Stimulated activated CD4-positive, alpha-beta T cell treated with anti-CD3 and anti-CD28 coated beads, Interleukin-2, amount 100 ng/mL, for 48 hours (primary cell): Measurements from ENCODE around the gene RAD51D.
"Not testable (repeated sequence)": the region's sequence is repeated elsewhere in the genome, so short reads cannot be mapped to it uniquely, and the experiment has no call there.

Source experiments
- DNase-seq, 2 donors: peaks; one replicate each; pipeline ENCODE4 v3.0.0-alpha.2; 2020

RAD51D gene

GRCh38 chr17:35064516-35065215 lies 55.0 kb downstream of the RAD51D start:
- no peak for DNase-seq

GRCh38 chr17:35063514-35064223 lies 56.0 kb downstream of the RAD51D start, which contains the start of gene RFFL:
TSS of gene RFFL (minus strand) at chr17:35063707. CDS start at chr17:35026553, 37,154 bp downstream.
- peak; percentile 71 to 75 for DNase-seq

GRCh38 chr17:35062308-35062707 lies 57.4 kb downstream of the RAD51D start:
- no peak for DNase-seq

- no peak for DNase-seq
Observed at GRCh38 chr17:35057332-35057915, 62.2 kb downstream of the RAD51D start.

GRCh38 chr17:35056013-35056412 lies 63.6 kb downstream of the RAD51D start:
- DNase-seq, result no peak

- DNase-seq, result no peak
Observed at GRCh38 chr17:35053204-35053603, 66.5 kb downstream of the RAD51D start.

GRCh38 chr17:35052780-35053179 lies 66.9 kb downstream of the RAD51D start:
- no peak for DNase-seq

GRCh38 chr17:35052241-35052610 lies 67.4 kb downstream of the RAD51D start:
- no peak for DNase-seq

- no peak for DNase-seq
Observed at GRCh38 chr17:35051579-35052240, 68.0 kb downstream of the RAD51D start.

- no peak for DNase-seq
Observed at GRCh38 chr17:35051183-35051578, 68.5 kb downstream of the RAD51D start.

GRCh38 chr17:35050170-35050569 lies 69.5 kb downstream of the RAD51D start:
- DNase-seq, result no peak

GRCh38 chr17:35048685-35049379 lies 70.8 kb downstream of the RAD51D start:
- DNase-seq, result no peak

- DNase-seq, result peak; percentile 32 to 55
Observed at GRCh38 chr17:35046740-35047283, 72.8 kb downstream of the RAD51D start.

- DNase-seq, result no peak
Observed at GRCh38 chr17:35046245-35046644, 73.4 kb downstream of the RAD51D start.

GRCh38 chr17:35045458-35045979 lies 74.1 kb downstream of the RAD51D start:
- not testable (repeated sequence) for DNase-seq

GRCh38 chr17:35044181-35044580 lies 75.5 kb downstream of the RAD51D start:
- no peak for DNase-seq
